ENCODE measurements around the gene RNGTT. TPM values are rescaled to one million over a fixed set of nuclear protein-coding genes. Genes with fewer than 3 reads are reported as not detected.

Gene RNGTT
- total and polyA plus RNA-seq, 2 experiments from 2014 or later = 9.2 to 21.5 TPM

- WGBS, 2 experiments (ENCODE audit: low coverage in 1 of 2, low lambda C conversion rate in 2 of 2, missing lambda C conversion rate in 2 of 2) = 98 to 99% methylated on average over 3 of the region's 3 CpGs
- H3K27ac ChIP-seq = no peak overlapping the region
- H3K4me2 ChIP-seq (ENCODE audit: unreplicated experiment) = no peak overlapping the region
- no peak overlapping the region for H2AFZ ChIP-seq
- TF ChIP-seq EZH2 (IDR thresholded peaks at IDR 0.05; ENCODE audit: insufficient read depth, poor library complexity, severe bottlenecking) (no peak), EZH2phosphoT487 (IDR thresholded peaks at IDR 0.05; ENCODE audit: insufficient read depth, low read depth) (no peak)
- DNase-seq = no peak
- no peak overlapping the region for H3K9ac ChIP-seq
- H3K9me3 ChIP-seq (ENCODE audit: low read depth) = no peaks in the 10 kb centered on the region
- H3K9me2 ChIP-seq (ENCODE audit: insufficient read depth) = no peaks in the 10 kb centered on the region
- no peaks in the 10 kb centered on the region for H3K36me3 ChIP-seq (ENCODE audit: low read depth)
- H4K20me1 ChIP-seq (ENCODE audit: insufficient read depth) = no peaks in the 10 kb centered on the region
- peaks cover 10% of the 10 kb centered on the region for H3K79me2 ChIP-seq (ENCODE audit: insufficient read depth)
- H3K4me1 ChIP-seq (ENCODE audit: insufficient read depth) = peaks cover 10% of the 10 kb centered on the region
- H3K27me3 ChIP-seq (replicated peaks; ENCODE audit: insufficient read depth) = no peaks in the 10 kb centered on the region
- in situ Hi-C loops (cut with MboI) = no loop called here
- H3F3A ChIP-seq (ENCODE audit: insufficient read depth) = peaks cover 6% of the 10 kb centered on the region; the same call in 1 of the 2 replicates
- H3K4me3 ChIP-seq = no peak overlapping the region
Observed at GRCh38 chr6:88825856-88826255, 137.6 kb downstream of the RNGTT start.

GRCh38 chr6:88823998-88824397, 139.4 kb downstream of the RNGTT start:
- H3K27me3 ChIP-seq (replicated peaks; ENCODE audit: insufficient read depth) = no peaks in the 10 kb centered on the region
- no peak overlapping the region; the same call in 1 of the 2 replicates for H3K27ac ChIP-seq
- H4K20me1 ChIP-seq (ENCODE audit: insufficient read depth) = no peaks in the 10 kb centered on the region
- no peak overlapping the region; the same call in 1 of the 2 replicates for H3K9ac ChIP-seq
- peak overlapping the region; percentile 56 for H3K4me2 ChIP-seq (ENCODE audit: unreplicated experiment)
- H3K9me3 ChIP-seq (ENCODE audit: low read depth) = no peaks in the 10 kb centered on the region
- TF ChIP-seq EZH2phosphoT487 (IDR thresholded peaks at IDR 0.05; ENCODE audit: insufficient read depth, low read depth) = no peak
- TF ChIP-seq EZH2 (IDR thresholded peaks at IDR 0.05; ENCODE audit: insufficient read depth, poor library complexity, severe bottlenecking) = no peak
- no peak overlapping the region for H3K4me3 ChIP-seq
- peak; percentile 59 for DNase-seq
- H3F3A ChIP-seq (ENCODE audit: insufficient read depth) = peaks cover 6% of the 10 kb centered on the region; the same call in 1 of the 2 replicates
- no peaks in the 10 kb centered on the region for H3K9me2 ChIP-seq (ENCODE audit: insufficient read depth)
- in situ Hi-C loops (cut with MboI) = no loop called here
- H3K4me1 ChIP-seq (ENCODE audit: insufficient read depth) = peaks cover 10% of the 10 kb centered on the region
- H2AFZ ChIP-seq = no peak overlapping the region
- no peaks in the 10 kb centered on the region for H3K36me3 ChIP-seq (ENCODE audit: low read depth)
- WGBS, 2 experiments (ENCODE audit: low coverage in 1 of 2, low lambda C conversion rate in 2 of 2, missing lambda C conversion rate in 2 of 2) = 49 to 50% methylated on average over 2 of the region's 2 CpGs
- no peaks in the 10 kb centered on the region; the same call in 1 of the 2 replicates for H3K79me2 ChIP-seq (ENCODE audit: insufficient read depth)

GRCh38 chr6:88815491-88815890, 147.9 kb downstream of the RNGTT start:
- Histone ChIP-seq H2AFZ (no peak overlapping the region), H3K9me2 (ENCODE audit: insufficient read depth) (no peaks in the 10 kb centered on the region), H3K36me3 (ENCODE audit: low read depth) (no peaks in the 10 kb centered on the region), H4K20me1 (ENCODE audit: insufficient read depth) (no peaks in the 10 kb centered on the region), H3K4me1 (ENCODE audit: insufficient read depth) (0 out of 2 replicates have a peak, but pooled peaks cover 4% of the 10 kb centered on the region), H3K27me3 (replicated peaks; ENCODE audit: insufficient read depth) (no peaks in the 10 kb centered on the region), H3K79me2 (ENCODE audit: insufficient read depth) (peaks cover 7% of the 10 kb centered on the region; the same call in 1 of the 2 replicates), H3K9me3 (ENCODE audit: low read depth) (no peaks in the 10 kb centered on the region), H3K4me3 (no peak overlapping the region), H3F3A (ENCODE audit: insufficient read depth) (no peaks in the 10 kb centered on the region), H3K9ac (no peak overlapping the region), H3K27ac (no peak overlapping the region), H3K4me2 (ENCODE audit: unreplicated experiment) (no peak overlapping the region)
- WGBS, 2 experiments (ENCODE audit: low coverage in 1 of 2, low lambda C conversion rate in 2 of 2, missing lambda C conversion rate in 2 of 2) = 77 to 78% methylated on average over 5 of the region's 5 CpGs
- DNase-seq = peak; percentile 23
- TF ChIP-seq EZH2phosphoT487 (IDR thresholded peaks at IDR 0.05; ENCODE audit: insufficient read depth, low read depth) = no peak
- TF ChIP-seq EZH2 (IDR thresholded peaks at IDR 0.05; ENCODE audit: insufficient read depth, poor library complexity, severe bottlenecking) = no peak
- in situ Hi-C loops (cut with MboI) = no loop called here

- no peaks in the 10 kb centered on the region for H3K9me3 ChIP-seq (ENCODE audit: low read depth)
- no peaks in the 10 kb centered on the region for H3K36me3 ChIP-seq (ENCODE audit: low read depth)
- in situ Hi-C loops (cut with MboI) = no loop called here
- H3K79me2 ChIP-seq (ENCODE audit: insufficient read depth) = peaks cover 7% of the 10 kb centered on the region; the same call in 1 of the 2 replicates
- TF ChIP-seq EZH2 (IDR thresholded peaks at IDR 0.05; ENCODE audit: insufficient read depth, poor library complexity, severe bottlenecking) (no peak), EZH2phosphoT487 (IDR thresholded peaks at IDR 0.05; ENCODE audit: insufficient read depth, low read depth) (no peak)
- no peak overlapping the region for H3K9ac ChIP-seq
- H3K4me1 ChIP-seq (ENCODE audit: insufficient read depth) = 0 out of 2 replicates have a peak, but pooled peaks cover 4% of the 10 kb centered on the region
- DNase-seq = peak; percentile 4
- H3K4me2 ChIP-seq (ENCODE audit: unreplicated experiment) = no peak overlapping the region
- H2AFZ ChIP-seq = no peak overlapping the region
- H3F3A ChIP-seq (ENCODE audit: insufficient read depth) = no peaks in the 10 kb centered on the region
- H3K27ac ChIP-seq = no peak overlapping the region
- no peak overlapping the region for H3K4me3 ChIP-seq
- H3K27me3 ChIP-seq (replicated peaks; ENCODE audit: insufficient read depth) = no peaks in the 10 kb centered on the region
- 83 to 87% methylated on average over 1 of the region's 1 CpG for WGBS, 2 experiments (ENCODE audit: low coverage in 1 of 2, low lambda C conversion rate in 2 of 2, missing lambda C conversion rate in 2 of 2)
- no peaks in the 10 kb centered on the region for H3K9me2 ChIP-seq (ENCODE audit: insufficient read depth)
- no peaks in the 10 kb centered on the region for H4K20me1 ChIP-seq (ENCODE audit: insufficient read depth)
Observed at GRCh38 chr6:88814909-88815308, 148.5 kb downstream of the RNGTT start.
